Epithelial cell of alveolus of lung (primary cell): Measurements from ENCODE around the gene DACT1. TPM values are rescaled to one million over a fixed set of nuclear protein-coding genes. Genes with fewer than 3 reads are reported as not detected.

Source experiments
- total RNA-seq: library from RNA; depleted of rRNA; stranded (reverse); fragments of >200 nt; gene quantifications from 2 replicates; pipeline ENCODE4 v1.2.1, GENCODE V29; 2015

The DACT1 gene
- total RNA-seq = 4.7 and 23.8 TPM in 2 replicates

GRCh38 chr14:58637391-58638230 lies at the start of gene DACT1:
TSS of gene DACT1 (plus strand) at chr14:58637962. CDS start at chr14:58638203, 241 bp downstream.

Other genes with a start within 250 kb of the DACT1 start
- gene TOMM20L, start 242.0 kb upstream of the DACT1 start, total RNA-seq = not detected in 2 replicates
- gene TIMM9, start 210.4 kb upstream of the DACT1 start, total RNA-seq = 42.3 and 130 TPM in 2 replicates
- gene KIAA0586, start 210.2 kb upstream of the DACT1 start, total RNA-seq = 10.5 and 21.2 TPM in 2 replicates